Measurements from ENCODE around the gene C1R.

C1R gene

DNA sequence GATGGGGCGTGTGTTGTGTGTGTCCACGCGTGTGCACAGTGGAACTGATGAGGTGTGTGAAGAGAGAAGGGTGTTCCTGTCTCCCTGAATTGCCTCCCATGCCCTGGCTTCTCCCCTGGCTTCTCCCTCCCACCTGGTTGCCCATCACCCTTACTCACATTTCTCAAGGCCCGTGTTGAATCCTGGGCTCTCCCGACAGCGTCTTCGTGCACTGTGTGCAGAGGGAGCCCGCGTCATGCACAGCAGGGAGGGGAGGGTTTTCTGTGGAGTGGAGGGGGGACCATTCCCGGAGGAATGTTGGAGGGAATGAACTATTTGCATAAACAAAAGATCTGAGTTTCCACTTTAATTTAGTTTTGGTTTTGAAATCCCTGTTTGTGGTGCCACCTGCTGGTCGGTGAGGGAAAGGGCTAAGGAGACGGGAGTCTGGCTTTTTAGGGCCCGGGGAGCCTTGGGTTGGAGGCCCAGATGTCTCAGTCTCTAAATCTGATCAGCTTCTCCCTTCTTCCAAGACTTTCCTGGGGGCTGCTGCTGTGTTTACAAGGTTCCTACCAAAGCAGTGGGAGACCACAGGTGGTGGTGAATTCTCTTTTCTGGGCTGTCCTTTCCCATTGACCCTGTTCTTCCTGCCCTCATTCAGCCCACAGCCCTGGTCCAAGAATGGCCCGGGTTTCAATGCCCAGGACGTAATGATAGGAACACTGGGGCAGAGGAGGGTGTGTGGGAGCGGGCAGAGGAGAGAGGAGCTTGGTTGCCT is at the start of gene C1R:
TSS of gene C1R (minus strand) at position 217 of the 757 bp plus-strand sequence. CDS start at position 160, 57 bp downstream.
- peaks cover 22% of the 10 kb centered on the region for H3K36me3 ChIP-seq
- peaks cover 11 to 19% of the 10 kb centered on the region in 2 experiments for H3K4me1 ChIP-seq (ENCODE audit: control insufficient read depth in 1 of 2, insufficient read depth in 1 of 2, low read depth in 1 of 2, low read length in 1 of 2)
- H3K9me3 ChIP-seq = no peaks in the 10 kb centered on the region
- peak within 1 kb of the TSS; percentile 52 for H3K27ac ChIP-seq
- TF ChIP-seq, protein P1, sequence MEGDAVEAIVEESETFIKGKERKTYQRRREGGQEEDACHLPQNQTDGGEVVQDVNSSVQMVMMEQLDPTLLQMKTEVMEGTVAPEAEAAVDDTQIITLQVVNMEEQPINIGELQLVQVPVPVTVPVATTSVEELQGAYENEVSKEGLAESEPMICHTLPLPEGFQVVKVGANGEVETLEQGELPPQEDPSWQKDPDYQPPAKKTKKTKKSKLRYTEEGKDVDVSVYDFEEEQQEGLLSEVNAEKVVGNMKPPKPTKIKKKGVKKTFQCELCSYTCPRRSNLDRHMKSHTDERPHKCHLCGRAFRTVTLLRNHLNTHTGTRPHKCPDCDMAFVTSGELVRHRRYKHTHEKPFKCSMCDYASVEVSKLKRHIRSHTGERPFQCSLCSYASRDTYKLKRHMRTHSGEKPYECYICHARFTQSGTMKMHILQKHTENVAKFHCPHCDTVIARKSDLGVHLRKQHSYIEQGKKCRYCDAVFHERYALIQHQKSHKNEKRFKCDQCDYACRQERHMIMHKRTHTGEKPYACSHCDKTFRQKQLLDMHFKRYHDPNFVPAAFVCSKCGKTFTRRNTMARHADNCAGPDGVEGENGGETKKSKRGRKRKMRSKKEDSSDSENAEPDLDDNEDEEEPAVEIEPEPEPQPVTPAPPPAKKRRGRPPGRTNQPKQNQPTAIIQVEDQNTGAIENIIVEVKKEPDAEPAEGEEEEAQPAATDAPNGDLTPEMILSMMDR (IDR thresholded peaks at IDR 0.05) = peak; percentile 85
- H3K27me3 ChIP-seq = no peaks in the 10 kb centered on the region
- peak within 1 kb of the TSS; percentile 51 to 59 for H3K4me3 ChIP-seq (ENCODE audit: low read depth in 1 of 2, low read length in 1 of 2)

DNA sequence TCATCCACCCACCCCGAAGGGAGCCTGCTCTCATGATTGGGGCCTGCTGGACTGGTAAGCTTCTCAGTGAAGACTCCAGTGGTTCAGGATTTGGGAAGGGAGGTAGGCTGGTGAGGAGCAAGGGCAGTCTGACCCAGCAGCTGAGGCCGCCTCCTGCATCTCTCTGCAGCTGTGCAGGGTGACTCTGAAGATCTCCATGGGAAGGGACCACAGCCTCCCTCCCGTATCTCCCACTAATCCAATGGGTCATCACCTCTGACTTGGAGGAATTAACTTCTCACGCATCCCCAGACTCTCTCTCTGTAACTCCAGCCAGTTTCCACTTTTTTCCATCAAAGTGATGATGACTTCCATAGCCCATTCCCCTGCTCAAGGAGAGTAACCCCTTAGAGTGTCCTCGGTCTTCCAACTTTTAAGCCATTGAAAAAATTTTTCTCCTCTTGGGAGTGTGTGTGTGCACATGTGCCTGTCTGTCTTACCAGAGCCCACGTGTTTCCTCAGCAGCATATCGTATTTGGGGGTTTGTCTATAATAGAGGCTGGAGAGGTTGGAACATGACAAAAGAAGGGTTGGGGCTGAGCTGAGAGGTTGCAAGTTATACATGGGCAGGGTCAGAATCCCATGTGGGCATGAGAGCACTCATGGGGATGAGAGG is 49.2 kb upstream of the C1R start:
- Histone ChIP-seq H3K36me3 (peaks cover 47% of the 10 kb centered on the region), H3K4me1 (ENCODE audit: control insufficient read depth in 1 of 2, insufficient read depth in 1 of 2, low read depth in 1 of 2, low read length in 1 of 2) (peaks cover 0 to 2% of the 10 kb centered on the region in 2 experiments), H3K27me3 (no peaks in the 10 kb centered on the region), H3K9me3 (no peaks in the 10 kb centered on the region), H3K4me3 (ENCODE audit: low read depth in 1 of 2, low read length in 1 of 2) (no peak overlapping the region), H3K27ac (no peak overlapping the region)
- TF ChIP-seq, protein P1 (IDR thresholded peaks at IDR 0.05) = no peak

DNA sequence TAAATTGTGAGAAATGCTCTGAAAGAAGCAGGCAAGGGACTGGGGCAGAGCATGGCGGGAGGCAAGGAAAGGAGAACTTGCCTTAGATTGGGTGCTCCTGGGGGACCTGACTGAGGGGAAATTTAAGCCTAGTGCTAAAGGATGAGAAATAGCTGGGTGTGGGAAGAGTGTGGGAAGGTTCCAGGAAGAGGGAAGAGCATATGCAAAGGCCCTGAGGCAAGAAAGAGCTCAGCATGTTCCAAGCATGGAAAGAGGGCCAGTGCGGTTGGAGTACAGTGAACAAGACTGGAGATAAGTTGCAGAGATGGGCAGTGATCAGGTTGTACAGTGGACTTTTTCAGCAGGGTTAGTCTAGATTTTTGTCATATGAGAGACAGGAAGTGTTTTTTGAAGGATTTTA is 47.0 kb upstream of the C1R start:
- TF ChIP-seq, protein P1 (IDR thresholded peaks at IDR 0.05) = no peak
- Histone ChIP-seq H3K4me3 (ENCODE audit: low read depth in 1 of 2, low read length in 1 of 2) (no peak overlapping the region), H3K9me3 (no peaks in the 10 kb centered on the region), H3K27ac (no peak overlapping the region), H3K4me1 (ENCODE audit: control insufficient read depth in 1 of 2, insufficient read depth in 1 of 2, low read depth in 1 of 2, low read length in 1 of 2) (peaks cover 0 to 2% of the 10 kb centered on the region in 2 experiments), H3K27me3 (no peaks in the 10 kb centered on the region), H3K36me3 (peaks cover 60% of the 10 kb centered on the region)

DNA sequence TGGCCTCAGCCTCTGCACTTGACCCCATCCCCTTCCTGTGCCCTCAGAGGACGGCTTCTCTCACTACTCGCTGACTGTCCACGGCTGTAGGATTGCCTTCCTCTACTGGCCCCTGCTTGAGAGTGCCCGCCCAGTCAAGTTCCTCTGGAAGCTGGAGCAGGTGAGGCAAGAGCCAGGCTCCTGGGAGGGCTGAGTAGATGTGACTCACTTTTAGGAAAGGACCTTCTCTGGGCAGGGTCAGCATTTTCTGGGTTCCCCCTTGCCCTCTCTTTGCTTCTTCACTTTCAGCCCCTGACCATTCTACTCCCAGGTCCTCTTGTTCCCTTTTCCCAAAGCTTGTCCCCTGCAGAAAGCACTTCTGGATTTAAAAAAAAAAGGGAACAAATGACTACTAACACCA is 45.7 kb upstream of the C1R start:
- Histone ChIP-seq H3K27ac (no peak overlapping the region), H3K27me3 (peaks cover under 1% of the 10 kb centered on the region), H3K4me1 (ENCODE audit: control insufficient read depth in 1 of 2, insufficient read depth in 1 of 2, low read depth in 1 of 2, low read length in 1 of 2) (peaks cover 0 to 2% of the 10 kb centered on the region in 2 experiments), H3K9me3 (no peaks in the 10 kb centered on the region), H3K4me3 (ENCODE audit: low read depth in 1 of 2, low read length in 1 of 2) (no peak overlapping the region), H3K36me3 (peaks cover 64% of the 10 kb centered on the region)
- TF ChIP-seq, protein P1 (IDR thresholded peaks at IDR 0.05) = no peak

DNA sequence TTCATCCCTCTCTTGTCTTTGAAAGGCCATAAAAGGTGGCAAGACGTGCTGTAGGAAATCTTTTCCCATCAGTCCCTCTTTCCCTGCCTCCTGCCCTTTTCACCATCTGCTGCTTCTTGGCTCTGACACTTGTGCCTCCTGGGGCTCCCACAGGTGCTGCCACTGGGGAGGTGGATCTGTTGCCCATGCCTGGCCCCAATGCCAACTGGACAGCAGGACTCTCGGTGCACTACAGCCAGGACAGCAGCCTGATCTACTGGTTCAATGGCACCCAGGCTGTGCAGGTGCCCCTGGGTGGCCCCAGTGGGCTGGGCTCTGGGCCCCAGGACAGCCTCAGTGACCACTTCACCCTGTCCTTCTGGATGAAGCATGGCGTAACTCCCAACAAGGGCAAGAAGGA is 44.4 kb upstream of the C1R start:
- Histone ChIP-seq H3K27ac (no peak overlapping the region), H3K4me1 (ENCODE audit: control insufficient read depth in 1 of 2, insufficient read depth in 1 of 2, low read depth in 1 of 2, low read length in 1 of 2) (peaks cover 0 to 2% of the 10 kb centered on the region in 2 experiments), H3K4me3 (ENCODE audit: low read depth in 1 of 2, low read length in 1 of 2) (no peak overlapping the region), H3K9me3 (no peaks in the 10 kb centered on the region), H3K36me3 (peaks cover 61% of the 10 kb centered on the region), H3K27me3 (peaks cover 12% of the 10 kb centered on the region)
- TF ChIP-seq, protein P1 (IDR thresholded peaks at IDR 0.05) = no peak

All from neutrophil (primary cell).